ENCODE measurements around the gene PAK4.

Gene PAK4

GRCh38 chr19:39122934-39123731 is 2.5 kb upstream of the PAK4 start:
- in situ Hi-C loops (cut with HindIII; ENCODE audit: low sequenced_read_pairs): no loop called here
- no peak for DNase-seq (ENCODE audit: low read depth, low spot score)
- no peak for TF ChIP-seq CTCF (IDR thresholded peaks at IDR 0.05; ENCODE audit: low read depth, low read length)
- no peak overlapping the region for H3K4me3 ChIP-seq (ENCODE audit: low read depth, low read length)

GRCh38 chr19:39124136-39124764 is 1.3 kb upstream of the PAK4 start:
- no peak for TF ChIP-seq CTCF (IDR thresholded peaks at IDR 0.05; ENCODE audit: low read depth, low read length)
- H3K4me3 ChIP-seq (ENCODE audit: low read depth, low read length): no peak overlapping the region
- DNase-seq (ENCODE audit: low read depth, low spot score): no peak
- in situ Hi-C loops (cut with HindIII; ENCODE audit: low sequenced_read_pairs): no loop called here

- in situ Hi-C loops (cut with HindIII; ENCODE audit: low sequenced_read_pairs): no loop called here
- no peak for TF ChIP-seq CTCF (IDR thresholded peaks at IDR 0.05; ENCODE audit: low read depth, low read length)
- H3K4me3 ChIP-seq (ENCODE audit: low read depth, low read length): peak overlapping the region; percentile 29
- DNase-seq (ENCODE audit: low read depth, low spot score): no peak
These were observed 410 bp upstream of the PAK4 start for GRCh38 chr19:39125199-39125553.

GRCh38 chr19:39126312-39127187 is 964 bp downstream of the PAK4 start:
- H3K4me3 ChIP-seq (ENCODE audit: low read depth, low read length): peak overlapping the region; percentile 93
- in situ Hi-C loops (cut with HindIII; ENCODE audit: low sequenced_read_pairs): no loop called here
- TF ChIP-seq CTCF (IDR thresholded peaks at IDR 0.05; ENCODE audit: low read depth, low read length): no peak
- DNase-seq (ENCODE audit: low read depth, low spot score): peak; percentile 49

- in situ Hi-C loops (cut with HindIII; ENCODE audit: low sequenced_read_pairs): no loop called here
- no peak overlapping the region for H3K4me3 ChIP-seq (ENCODE audit: low read depth, low read length)
- no peak for TF ChIP-seq CTCF (IDR thresholded peaks at IDR 0.05; ENCODE audit: low read depth, low read length)
- DNase-seq (ENCODE audit: low read depth, low spot score): no peak
These were observed 2.4 kb downstream of the PAK4 start for GRCh38 chr19:39127812-39128515.

GRCh38 chr19:39128516-39129079 is 3.0 kb downstream of the PAK4 start:
- no peak overlapping the region for H3K4me3 ChIP-seq (ENCODE audit: low read depth, low read length)

More at GRCh38 chr19:39128516-39129079, 3.0 kb downstream of the PAK4 start:
- in situ Hi-C loops (cut with HindIII; ENCODE audit: low sequenced_read_pairs): no loop called here
- no peak for TF ChIP-seq CTCF (IDR thresholded peaks at IDR 0.05; ENCODE audit: low read depth, low read length)
- DNase-seq (ENCODE audit: low read depth, low spot score): no peak

Measured in astrocyte of the spinal cord (primary cell).